Trophoblast cell (in vitro differentiated cells and primary cell): ENCODE data around the gene DNM3.

Experiments
- DNase-seq, 2 donors: peaks; one replicate each; pipeline ENCODE4 v3.0.0-alpha.2; 2016
- H2AFZ ChIP-seq: 2 replicates; pipeline ENCODE4 v1.6.1; 2013; ENCODE audit warnings: low read length, moderate library complexity, mild to moderate bottlenecking; ENCODE audit not compliant: insufficient read depth, poor library complexity
- H2AK5ac ChIP-seq: 2 replicates; pipeline ENCODE4 v1.6.1; 2013; ENCODE audit warnings: mild to moderate bottlenecking, low read length
- H2BK120ac ChIP-seq: 2 replicates; pipeline ENCODE4 v1.6.1; 2013; ENCODE audit warnings: low read length, mild to moderate bottlenecking, moderate library complexity; ENCODE audit not compliant: insufficient read depth, poor library complexity
- H2BK12ac ChIP-seq: 2 replicates; pipeline ENCODE4 v1.6.1; 2013; ENCODE audit warnings: mild to moderate bottlenecking, low read length, moderate library complexity
- H2BK5ac ChIP-seq: 2 replicates; pipeline ENCODE4 v1.6.1; 2013; ENCODE audit warnings: low read length, low read depth, moderate library complexity, mild to moderate bottlenecking; ENCODE audit not compliant: poor library complexity
- H3K14ac ChIP-seq: 2 replicates; pipeline ENCODE4 v1.6.1; 2013; ENCODE audit warnings: mild to moderate bottlenecking, low read length
- H3K18ac ChIP-seq: 2 replicates; pipeline ENCODE4 v1.6.1; 2013; ENCODE audit warnings: mild to moderate bottlenecking, low read length
- H3K23ac ChIP-seq: 2 replicates; pipeline ENCODE4 v1.6.1; 2013; ENCODE audit warnings: low read length
- H3K27ac ChIP-seq: 2 replicates; pipeline ENCODE4 v1.5.1; 2013; ENCODE audit warnings: low read depth, mild to moderate bottlenecking, inconsistent platforms, low read length, moderate library complexity
- H3K27me3 ChIP-seq: 2 replicates; pipeline ENCODE4 v1.6.1; 2013; ENCODE audit warnings: inconsistent platforms, mild to moderate bottlenecking, low read length, moderate library complexity; ENCODE audit not compliant: insufficient read depth
- H3K36me3 ChIP-seq, 2 experiments: 1 replicate in 1 of 2; 2 replicates in 1 of 2; pipeline ENCODE4 v1.6.1; 2013; ENCODE audit warnings: low read length in 2 of 2, mild to moderate bottlenecking in 2 of 2, moderate library complexity in 1 of 2; ENCODE audit not compliant: insufficient read depth in 2 of 2, control insufficient read depth in 1 of 2
- H3K4ac ChIP-seq: 2 replicates; pipeline ENCODE4 v1.6.1; 2013; ENCODE audit warnings: low read depth, mild to moderate bottlenecking, low read length, moderate library complexity
- H3K4me1 ChIP-seq, 2 experiments: 1 replicate in 1 of 2; 2 replicates in 1 of 2; pipeline ENCODE4 v1.6.1; 2013; ENCODE audit warnings: low read length in 2 of 2, mild to moderate bottlenecking in 2 of 2, moderate library complexity in 1 of 2; ENCODE audit not compliant: insufficient read depth in 2 of 2, control insufficient read depth in 1 of 2
- H3K4me2 ChIP-seq: 2 replicates; pipeline ENCODE4 v1.6.1; 2013; ENCODE audit warnings: inconsistent platforms, mild to moderate bottlenecking, low read length, moderate library complexity
- H3K4me3 ChIP-seq: 2 replicates; pipeline ENCODE4 v1.5.1; 2013; ENCODE audit warnings: mild to moderate bottlenecking, low read depth, low read length, inconsistent platforms
- H3K79me1 ChIP-seq: one replicate; pipeline ENCODE4 v1.6.1; 2013; ENCODE audit warnings: low read length
- H3K79me2 ChIP-seq: 2 replicates; pipeline ENCODE4 v1.6.1; 2013; ENCODE audit warnings: low read length, mild to moderate bottlenecking; ENCODE audit not compliant: control insufficient read depth, insufficient read depth, poor library complexity
- H3K9ac ChIP-seq: 2 replicates; pipeline ENCODE4 v1.6.1; 2013; ENCODE audit warnings: mild to moderate bottlenecking, low read length
- H3K9me3 ChIP-seq: 2 replicates; pipeline ENCODE4 v1.6.1; 2013; ENCODE audit warnings: low read depth, mild to moderate bottlenecking, control low read depth, inconsistent platforms, low read length; ENCODE audit not compliant: insufficient read depth
- H4K12ac ChIP-seq: 2 replicates; pipeline ENCODE4 v1.6.1; 2013; ENCODE audit warnings: low read depth, mild to moderate bottlenecking, low read length, moderate library complexity
- H4K8ac ChIP-seq: 2 replicates; pipeline ENCODE4 v1.6.1; 2013; ENCODE audit warnings: low read depth, mild to moderate bottlenecking, low read length, moderate library complexity
- H4K91ac ChIP-seq: one replicate; pipeline ENCODE4 v1.6.1; 2013; ENCODE audit warnings: low read depth, mild to moderate bottlenecking, low read length, moderate library complexity
- WGBS: extraction: QIAGEN DNeasy Blood & Tissue Kit; methylation state at CpG from one replicate; pipeline ENCODE4 v1.1.7; 2013; ENCODE audit warnings: missing lambda C conversion rate; ENCODE audit not compliant: insufficient read length, insufficient coverage; ENCODE audit errors: extremely low coverage; 5-methylcytosine and 5-hydroxymethylcytosine counted together

The DNM3 gene

GRCh38 chr1:171966426-171967220 is 125.3 kb downstream of the DNM3 start:
- no peak overlapping the region for H3K4me3 ChIP-seq
- no peak overlapping the region for H3K14ac ChIP-seq
- no peaks in the 10 kb centered on the region for H3K4me1 ChIP-seq
- no peak overlapping the region for H3K23ac ChIP-seq
- no peaks in the 10 kb centered on the region for H3K27me3 ChIP-seq
- H4K8ac ChIP-seq = no peak overlapping the region
- H2BK12ac ChIP-seq = no peak overlapping the region
- no peak overlapping the region for H2AFZ ChIP-seq
- H3K9ac ChIP-seq = no peak overlapping the region
- no peak overlapping the region for H3K4ac ChIP-seq
- no peak overlapping the region for H2BK120ac ChIP-seq
- DNase-seq = no peak
- no peaks in the 10 kb centered on the region for H3K9me3 ChIP-seq
- H3K79me2 ChIP-seq = no peaks in the 10 kb centered on the region
- H2AK5ac ChIP-seq = no peak overlapping the region
- no peak overlapping the region for H4K12ac ChIP-seq
- H3K36me3 ChIP-seq = no peaks in the 10 kb centered on the region
- H3K79me1 ChIP-seq = no peaks in the 10 kb centered on the region
- H3K27ac ChIP-seq = no peak overlapping the region
- no CpG with 5 or more reads among the region's 3 CpGs for WGBS
- H2BK5ac ChIP-seq = no peak overlapping the region
- H3K18ac ChIP-seq = no peak overlapping the region
- H4K91ac ChIP-seq = no peak overlapping the region
- no peak overlapping the region for H3K4me2 ChIP-seq

GRCh38 chr1:171969226-171969625 is 127.9 kb downstream of the DNM3 start:
- no peak overlapping the region for H2BK12ac ChIP-seq
- H4K8ac ChIP-seq = no peak overlapping the region
- no peak overlapping the region for H4K12ac ChIP-seq

GRCh38 chr1:171969813-171970212 is 128.5 kb downstream of the DNM3 start:
- Histone ChIP-seq H3K9ac (no peak overlapping the region), H4K8ac (no peak overlapping the region), H3K27me3 (no peaks in the 10 kb centered on the region), H3K4ac (no peak overlapping the region), H3K4me1 (no peaks in the 10 kb centered on the region), H2AFZ (no peak overlapping the region), H4K91ac (no peak overlapping the region), H3K9me3 (no peaks in the 10 kb centered on the region), H3K27ac (no peak overlapping the region), H3K4me2 (no peak overlapping the region), H4K12ac (no peak overlapping the region), H3K79me2 (no peaks in the 10 kb centered on the region), H3K14ac (no peak overlapping the region), H3K18ac (no peak overlapping the region), H2BK5ac (no peak overlapping the region), H3K23ac (no peak overlapping the region), H2BK120ac (no peak overlapping the region), H2BK12ac (no peak overlapping the region), H3K79me1 (no peaks in the 10 kb centered on the region), H2AK5ac (no peak overlapping the region), H3K36me3 (no peaks in the 10 kb centered on the region), H3K4me3 (no peak overlapping the region)
- no peak for DNase-seq
- WGBS = no CpG with 5 or more reads among the region's 3 CpGs

More at GRCh38 chr1:171969226-171969625, 127.9 kb downstream of the DNM3 start:
- no peak overlapping the region for H4K91ac ChIP-seq
- H3K23ac ChIP-seq = no peak overlapping the region
- H3K4me1 ChIP-seq = no peaks in the 10 kb centered on the region
- H3K79me2 ChIP-seq = no peaks in the 10 kb centered on the region
- H2AK5ac ChIP-seq = no peak overlapping the region
- DNase-seq = no peak
- no peak overlapping the region for H2BK120ac ChIP-seq
- H3K79me1 ChIP-seq = no peaks in the 10 kb centered on the region
- no peak overlapping the region for H3K18ac ChIP-seq
- WGBS = no CpG with 5 or more reads among the region's 2 CpGs
- no peak overlapping the region for H2BK5ac ChIP-seq
- no peaks in the 10 kb centered on the region for H3K9me3 ChIP-seq
- no peak overlapping the region for H3K4ac ChIP-seq
- no peak overlapping the region for H3K9ac ChIP-seq
- no peaks in the 10 kb centered on the region for H3K36me3 ChIP-seq
- no peak overlapping the region for H3K14ac ChIP-seq
- H2AFZ ChIP-seq = no peak overlapping the region
- H3K27ac ChIP-seq = no peak overlapping the region
- H3K4me3 ChIP-seq = no peak overlapping the region
- H3K4me2 ChIP-seq = no peak overlapping the region
- H3K27me3 ChIP-seq = no peaks in the 10 kb centered on the region

- no peaks in the 10 kb centered on the region for H3K36me3 ChIP-seq
- no peaks in the 10 kb centered on the region for H3K27me3 ChIP-seq
- no peak for DNase-seq
- H3K9ac ChIP-seq = no peak overlapping the region
- no peak overlapping the region for H2BK5ac ChIP-seq
- H4K12ac ChIP-seq = no peak overlapping the region
- H3K4me2 ChIP-seq = no peak overlapping the region
- no peak overlapping the region for H3K23ac ChIP-seq
- no peak overlapping the region for H3K18ac ChIP-seq
- no peak overlapping the region for H3K4ac ChIP-seq
- no peaks in the 10 kb centered on the region for H3K79me2 ChIP-seq
- H2BK120ac ChIP-seq = no peak overlapping the region
- no peak overlapping the region for H2AFZ ChIP-seq
- no peak overlapping the region for H2BK12ac ChIP-seq
- H3K27ac ChIP-seq = no peak overlapping the region
- no peak overlapping the region for H2AK5ac ChIP-seq
- no CpG with 5 or more reads among the region's 3 CpGs for WGBS
- H3K9me3 ChIP-seq = no peaks in the 10 kb centered on the region
- no peak overlapping the region for H4K91ac ChIP-seq
- no peaks in the 10 kb centered on the region for H3K79me1 ChIP-seq
- H3K4me3 ChIP-seq = no peak overlapping the region
- no peaks in the 10 kb centered on the region for H3K4me1 ChIP-seq
- no peak overlapping the region for H4K8ac ChIP-seq
- no peak overlapping the region for H3K14ac ChIP-seq
These were observed 131.5 kb downstream of the DNM3 start for GRCh38 chr1:171972846-171973245.
